ENCODE measurements around the gene PCDHGA9. TPM values are rescaled to one million over a fixed set of nuclear protein-coding genes. Genes with fewer than 3 reads are reported as not detected.
"Not testable (repeated sequence)": the region's sequence is repeated elsewhere in the genome, so short reads cannot be mapped to it uniquely, and the experiment has no call there.

PCDHGA9 gene
- total and polyA plus RNA-seq, 2 of the 8 experiments (the other 6 are each of a cell fraction or from before 2014, with no cell fraction given) = 0.79 to 1.1 TPM

DNA sequence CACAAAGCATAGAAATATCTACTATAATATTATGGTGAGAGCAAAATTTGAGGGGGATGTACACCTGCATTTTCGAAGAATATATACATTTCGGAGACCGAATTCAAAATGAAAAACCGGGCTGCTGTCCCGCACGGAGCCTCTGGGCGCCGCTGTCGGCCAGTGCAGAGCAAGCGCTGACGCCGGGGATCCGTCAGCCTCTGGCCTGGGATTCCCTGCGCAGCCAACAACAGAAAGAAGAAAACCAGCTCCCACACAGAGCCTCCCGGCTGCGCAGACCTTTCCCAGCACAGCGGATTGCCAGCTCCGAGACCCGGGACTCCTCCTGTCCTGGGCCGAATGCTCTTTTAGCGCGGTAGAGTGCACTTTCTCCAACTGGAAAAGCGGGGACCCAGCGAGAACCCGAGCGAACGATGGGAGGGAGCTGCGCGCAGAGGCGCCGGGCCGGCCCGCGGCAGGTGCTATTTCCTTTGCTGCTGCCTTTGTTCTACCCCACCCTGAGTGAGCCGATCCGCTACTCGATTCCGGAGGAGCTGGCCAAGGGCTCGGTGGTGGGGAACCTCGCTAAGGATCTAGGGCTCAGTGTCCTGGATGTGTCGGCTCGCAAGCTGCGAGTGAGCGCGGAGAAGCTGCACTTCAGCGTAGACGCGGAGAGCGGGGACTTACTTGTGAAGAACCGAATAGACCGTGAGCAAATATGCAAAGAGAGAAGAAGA lies 5.4 kb downstream of the PCDHGA9 start, which contains the start of gene PCDHGB6:
Gene PCDHGB6, plus strand, starts transcription at position 232 of the 716 bp plus-strand sequence. Its CDS starts 182 bp downstream, at position 414.
- H3K4me1 ChIP-seq (replicated peaks in 1 of 4; ENCODE audit: control insufficient read depth in 3 of 4, insufficient read depth in 4 of 4, low read length in 3 of 4); H3K79me1 ChIP-seq (ENCODE audit: low read depth, low read length); H4K91ac ChIP-seq (replicated peaks; ENCODE audit: insufficient read length, low read length); H3K23ac ChIP-seq (ENCODE audit: insufficient read length); H3K27me3 ChIP-seq (replicated peaks in 1 of 4; ENCODE audit: control insufficient read depth in 3 of 4, extremely low read depth in 1 of 4, insufficient read depth in 3 of 4, low read length in 3 of 4); H3K36me3 ChIP-seq (ENCODE audit: control insufficient read depth in 2 of 4, insufficient read depth in 4 of 4, low read length in 3 of 4); H2BK120ac ChIP-seq (replicated peaks; ENCODE audit: low read depth, low read length); H2BK15ac ChIP-seq (ENCODE audit: low read length); H3K18ac ChIP-seq (ENCODE audit: extremely low read depth, low read length); H3K14ac ChIP-seq (ENCODE audit: insufficient read length); H2BK12ac ChIP-seq (ENCODE audit: low read depth, low read length); H4K20me1 ChIP-seq (replicated peaks in 1 of 2; ENCODE audit: control insufficient read depth in 1 of 2, insufficient read depth in 2 of 2, low read length in 2 of 2); H3K23me2 ChIP-seq (ENCODE audit: low read depth, low read length); H3K56ac ChIP-seq (replicated peaks; ENCODE audit: insufficient read length, low read depth, low read length); H2AK5ac ChIP-seq (ENCODE audit: low read depth, low read length); H3K4ac ChIP-seq (replicated peaks; ENCODE audit: insufficient read length, low read depth, low read length); H3K79me2 ChIP-seq (ENCODE audit: control insufficient read depth in 1 of 2, insufficient read depth in 2 of 2, low read length in 2 of 2); H2BK20ac ChIP-seq (ENCODE audit: low read length); H4K5ac ChIP-seq (ENCODE audit: insufficient read length, low read depth, low read length); H4K8ac ChIP-seq (ENCODE audit: extremely low read depth, insufficient read depth, low read length); H2BK5ac ChIP-seq (ENCODE audit: low read depth, low read length); H3K27ac ChIP-seq (ENCODE audit: low read depth, low read length): not testable (repeated sequence)
- DNase-seq (ENCODE audit: low read depth in 1 of 2, low spot score in 2 of 2) = peak in 1 of 2 experiments; percentile 90
- Histone ChIP-seq H3K4me2 (ENCODE audit: insufficient read depth in 1 of 2, low read depth in 2 of 2, low read length in 2 of 2) (peak within 1 kb of the TSS; percentile 68 to 70), H3K4me3 (ENCODE audit: extremely low read depth in 1 of 4, insufficient read depth in 2 of 4, low read depth in 3 of 4, low read length in 4 of 4) (peak within 1 kb of the TSS; percentile 58 to 70 (median 64)), H3K9ac (replicated peaks in 1 of 4; ENCODE audit: extremely low read depth in 1 of 4, low read depth in 3 of 4, low read length in 3 of 4) (peak within 1 kb of the TSS in 3 of 4 experiments; percentile 29 to 39 (median 37); a peak in 2 of 7 replicates), H2AFZ (ENCODE audit: low read length) (0 out of 2 replicates have a peak within 1 kb of the TSS, but pooled peaks have one; percentile 56), H3K9me3 (ENCODE audit: insufficient read depth in 2 of 2, low read depth in 1 of 2, low read length in 1 of 2) (peaks cover 7 to 25% of the 10 kb centered on the region in 2 experiments; a peak in 3 of 4 replicates)
- CTCF ChIA-PET (ENCODE audit: partially characterized antibody) = interaction anchor here (0.7 to 23.3 kb wide), 53 partner anchors 10 to 252 kb away, joined by 3 to 1236 read pairs (median 5); partner anchors contain the start of genes PCDHB10, PCDHB11, PCDHB14 and PCDHB15
- POLR2A ChIA-PET (ENCODE audit: partially characterized antibody) = interaction anchor here (0.8 to 1.3 kb wide), 3 partner anchors 13 to 104 kb away, joined by 3 read pairs; partner anchors contain the start of genes PCDHGA11 and PCDHGB2
- peak; percentile 72 for FAIRE-seq
- 7% methylated on average over 39 of the region's 51 CpGs; no CpG with 5 or more reads in 1 of the 2 experiments for WGBS, 2 experiments (ENCODE audit: extremely low coverage in 1 of 2, insufficient coverage in 1 of 2, insufficient read length in 1 of 2, insufficient replicate concordance in 2 of 2, low coverage in 1 of 2, low lambda C conversion rate in 2 of 2, missing lambda C conversion rate in 1 of 2)
- TF ChIP-seq HDAC2 (IDR thresholded peaks at IDR 0.05; ENCODE audit: borderline replicate concordance in 1 of 2, low read depth in 2 of 2, low read length in 2 of 2) (0 out of 4 replicates have a peak, but pooled peaks of 1 of the 2 experiments have one; percentile 68), RAD21 (IDR thresholded peaks at IDR 0.05 in 1 of 2, conservative IDR thresholded peaks at IDR 0.05 in 1 of 2; ENCODE audit: low read depth in 2 of 2, low read length in 2 of 2) (peak; percentile 77 to 86), PHF8 (conservative IDR thresholded peaks at IDR 0.05; ENCODE audit: low read depth, low read length) (peak; percentile 40; the same call in 1 of the 2 replicates), RBBP5 (IDR thresholded peaks at IDR 0.05; ENCODE audit: borderline replicate concordance, low read depth, low read length) (0 out of 2 replicates have a peak, but pooled peaks have one; percentile 66), CTCF (IDR thresholded peaks at IDR 0.05; ENCODE audit: control extremely low read depth in 1 of 3, insufficient read depth in 1 of 3, low read depth in 1 of 3, low read length in 3 of 3) (peak; percentile 72 to 91 (median 78)), JUND (IDR thresholded peaks at IDR 0.05; ENCODE audit: low read length) (0 out of 2 replicates have a peak, but pooled peaks have one; percentile 3)

Measured in H1 (cell line).